GM12878 (cell line): ENCODE data around the gene SLC22A12. TPM values are rescaled to one million over a fixed set of nuclear protein-coding genes. Genes with fewer than 3 reads are reported as not detected.

Experiments
- ATAC-seq: fragments of 200-7000 bp; cut with Tn5 transposase; 3 replicates; pipeline ENCODE4 v1.9.1; 2020; ENCODE audit warnings: mild to moderate bottlenecking, moderate library complexity
- BruUV-seq: library from RNA; stranded (reverse); fragments of 400-500 nt; replicated peaks from 2 replicates; lab custom pipeline; 2021; lab: Mats Ljungman, UMichigan
- CTCF ChIA-PET: fragments of 300-600 bp; sonication (Branson Sonifier 250); formaldehyde crosslinking; extraction: SDS; loops from one replicate; lab custom pipeline; 2021; ENCODE audit warnings: inconsistent platforms; lab: Yijun Ruan, JAX
- POLR2A ChIA-PET: fragments of 350-600 bp; formaldehyde crosslinking; extraction: SDS; loops from one replicate; lab custom pipeline; 2021; ENCODE audit warnings: inconsistent platforms; lab: Charles Lee
- RAD21 ChIA-PET: fragments of 300-600 bp; sonication (Branson Sonifier 250); formaldehyde crosslinking; loops from one replicate; lab custom pipeline; 2023; ENCODE audit warnings: antibody characterized with exemption; ENCODE audit not compliant: unreplicated experiment; lab: Charles Lee
- SMC1A ChIA-PET: fragments of 300-600 bp; sonication (Branson Sonifier 250); formaldehyde crosslinking; loops from one replicate; lab custom pipeline; 2023; ENCODE audit not compliant: unreplicated experiment, uncharacterized antibody; lab: Charles Lee
- DNase-seq: peaks from one replicate; pipeline ENCODE4 v3.0.0-alpha.2; 2011; ENCODE audit warnings: low read depth, low spot score
- FAIRE-seq: peaks from 3 replicates; lab custom pipeline; 2011; peaks lifted over from hg19 to GRCh38; lab: Jason Lieb, UNC
- H2AFZ ChIP-seq: 2 replicates; pipeline ENCODE4 v1.6.0; 2011; ENCODE audit warnings: low read depth, low read length, control low read depth; ENCODE audit not compliant: control insufficient read depth
- H3K27ac ChIP-seq: 2 replicates; pipeline ENCODE4 v1.5.1; 2011; ENCODE audit warnings: control low read depth; ENCODE audit not compliant: control insufficient read depth, insufficient read depth
- H3K27me3 ChIP-seq, 2 experiments: replicated peaks in 1 of 2; 2 replicates each; pipeline versions ENCODE4 v1.6.0 to v1.6.1; 2011; ENCODE audit warnings: low read length in 1 of 2; ENCODE audit not compliant: control insufficient read depth in 2 of 2, insufficient read depth in 2 of 2
- H3K36me3 ChIP-seq, 2 experiments: 2 replicates each; pipeline ENCODE4 v1.5.1; 2011; ENCODE audit warnings: low read length in 1 of 2; ENCODE audit not compliant: control insufficient read depth in 2 of 2, insufficient read depth in 2 of 2
- H3K4me1 ChIP-seq: 2 replicates; pipeline ENCODE4 v1.6.1; 2011; ENCODE audit warnings: mild to moderate bottlenecking, low read length, moderate library complexity, mixed read lengths; ENCODE audit not compliant: control insufficient read depth, insufficient read depth
- H3K4me2 ChIP-seq: 2 replicates; pipeline ENCODE4 v1.6.0; 2011; ENCODE audit warnings: control low read depth; ENCODE audit not compliant: control insufficient read depth, insufficient read depth
- H3K4me3 ChIP-seq: fragments of 200-600 bp; sonication (generic); 2 replicates; pipeline ENCODE4 v1.5.1; 2016
- H3K79me2 ChIP-seq: 2 replicates; pipeline ENCODE4 v1.6.0; 2011; ENCODE audit warnings: low read length; ENCODE audit not compliant: control insufficient read depth, insufficient read depth
- H3K9ac ChIP-seq: 2 replicates; pipeline ENCODE4 v1.8.0; 2011; ENCODE audit warnings: low read length, control low read depth, mixed read lengths; ENCODE audit not compliant: control insufficient read depth, insufficient read depth
- H3K9me3 ChIP-seq: replicated peaks from 3 replicates; pipeline ENCODE4 v1.5.1; 2011; ENCODE audit warnings: mild to moderate bottlenecking, low read length; ENCODE audit not compliant: control insufficient read depth, insufficient read depth
- H4K20me1 ChIP-seq: 2 replicates; pipeline ENCODE4 v1.6.0; 2011; ENCODE audit not compliant: control insufficient read depth, insufficient read depth
- BCL11A ChIP-seq: IDR thresholded peaks from 2 replicates; pipeline ENCODE4 v1.6.1; 2011; ENCODE audit warnings: low read depth, low read length
- CHD2 ChIP-seq: IDR thresholded peaks from 2 replicates; pipeline ENCODE4 v1.6.1; 2011; ENCODE audit warnings: low read depth, low read length, improper control_type of control experiment, borderline replicate concordance
- IKZF2 ChIP-seq, 2 experiments: fragments of 450-650 bp; IDR thresholded peaks; 2 replicates each; pipeline ENCODE4 v1.6.1; 2017; ENCODE audit warnings: mild to moderate bottlenecking in 2 of 2, moderate library complexity in 2 of 2
- LARP7 ChIP-seq: fragments of 450-650 bp; IDR thresholded peaks from 2 replicates; pipeline ENCODE4 v1.6.1; 2017; ENCODE audit warnings: mild to moderate bottlenecking
- MEF2A ChIP-seq: IDR thresholded peaks from 2 replicates; pipeline ENCODE4 v1.6.1; 2011; ENCODE audit warnings: low read depth, mild to moderate bottlenecking, low read length, moderate library complexity; ENCODE audit not compliant: insufficient read depth
- NR2F1 ChIP-seq: fragments of 450-650 bp; conservative IDR thresholded peaks from 2 replicates; pipeline ENCODE4 v1.6.1; 2017; ENCODE audit warnings: mild to moderate bottlenecking
- PAX5 ChIP-seq: IDR thresholded peaks from 2 replicates; pipeline ENCODE4 v1.6.1; 2011; ENCODE audit warnings: low read depth, low read length, borderline replicate concordance
- POLR2AphosphoS5 ChIP-seq: IDR thresholded peaks from 2 replicates; pipeline ENCODE4 v1.6.1; 2011; ENCODE audit warnings: mild to moderate bottlenecking, low read length, inconsistent platforms
- RAD21 ChIP-seq: IDR thresholded peaks from 2 replicates; pipeline ENCODE4 v1.6.1; 2011; ENCODE audit warnings: mild to moderate bottlenecking, low read depth, low read length, moderate library complexity; ENCODE audit not compliant: insufficient read depth
- RAD51 ChIP-seq: fragments of 450-650 bp; IDR thresholded peaks from 2 replicates; pipeline ENCODE4 v1.6.1; 2016; ENCODE audit warnings: moderate library complexity, mild to moderate bottlenecking, inconsistent platforms
- RBBP5 ChIP-seq: fragments of 200-600 bp; sonication (generic); conservative IDR thresholded peaks from 2 replicates; pipeline ENCODE4 v1.6.1; 2016
- ZNF217 ChIP-seq: fragments of 450-650 bp; IDR thresholded peaks from 2 replicates; pipeline ENCODE4 v1.6.1; 2017; ENCODE audit warnings: antibody characterized with exemption, mild to moderate bottlenecking
- WGBS: methylation state at CpG from one replicate; pipeline ENCODE4 v1.1.6; 2016; ENCODE audit warnings: low lambda C conversion rate; ENCODE audit not compliant: insufficient replicate concordance, insufficient coverage; ENCODE audit errors: missing lambda C conversion rate; 5-methylcytosine and 5-hydroxymethylcytosine counted together
- in situ Hi-C: fragments of 300-500 bp; cut with MboI; formaldehyde crosslinking; loops from 9 replicates; pipeline ENCODE4 v1.14.3; 2018; ENCODE audit warnings: mixed read lengths
- intact Hi-C: fragments of 100-400 bp; cut with micrococcal nuclease; formaldehyde crosslinking; loops from one replicate; pipeline ENCODE4 v1.14.2; 2022; ENCODE audit not compliant: unreplicated experiment
- polyA plus RNA-seq, 11 experiments: library from polyadenylated mRNA; depleted of rRNA in 4 of 11; unstranded in 6 of 11; stranded (reverse) in 5 of 11; fragments of >200 nt; fragmentation: Nextera tagmentation in 4 of 11; fragmentation: Illumina TruSeq in 1 of 11; extraction: Ambion mirVana in 4 of 11; extraction: Trizol in 1 of 11; gene quantifications; 1 replicate in 1 of 11; 2 replicates in 10 of 11; pipeline versions ENCODE4 v1.2.1 to v1.2.3, GENCODE V29; 2011 to 2016; ENCODE audit warnings: inconsistent platforms in 2 of 11, missing spikeins in 2 of 11, low read depth in 1 of 11
- total RNA-seq, 4 experiments: library from RNA; depleted of rRNA in 3 of 4; stranded (reverse); fragments of >200 nt in 3 of 4; fragmentation: Illumina TruSeq in 1 of 4; extraction: Trizol in 1 of 4; gene quantifications; 2 replicates each; pipeline versions ENCODE4 v1.2.1 to v1.2.3, GENCODE V29; 2013 to 2021
- TF ChIP-seq, protein P1 (sequence below): fragments of 450-650 bp; formaldehyde crosslinking; IDR thresholded peaks from 2 replicates; pipeline ENCODE4 v1.4.0; 2022; ENCODE audit warnings: mild to moderate bottlenecking, moderate library complexity
- TF ChIP-seq, protein P2 (sequence below): fragments of 450-650 bp; IDR thresholded peaks from 2 replicates; pipeline ENCODE4 v1.6.1; 2017; ENCODE audit warnings: borderline replicate concordance

The SLC22A12 gene
- total and polyA plus RNA-seq, 10 of the 15 experiments (the other 5 are each of a cell fraction or from before 2014, with no cell fraction given), result not detected

GRCh38 chr11:64586366-64586765, 4.7 kb upstream of the SLC22A12 start:
- TF ChIP-seq LARP7 (no peak), NR2F1 (no peak), CHD2 (no peak), MEF2A (no peak), PAX5 (no peak), RAD21 (no peak), RBBP5 (no peak), BCL11A (no peak), IKZF2 (IDR thresholded peaks at IDR 0.05) (no peak)
- TF ChIP-seq, all 136 proteins: peak for 0
- Histone ChIP-seq H3K4me3 (no peak overlapping the region), H2AFZ (no peak overlapping the region), H3K9ac (no peak overlapping the region), H3K4me1 (no peaks in the 10 kb centered on the region), H3K9me3 (no peaks in the 10 kb centered on the region; the same call in 2 of the 3 replicates), H3K27ac (no peak overlapping the region), H3K27me3 (no peaks in the 10 kb centered on the region), H3K4me2 (no peak overlapping the region), H4K20me1 (no peaks in the 10 kb centered on the region), H3K36me3 (no peaks in the 10 kb centered on the region), H3K79me2 (no peaks in the 10 kb centered on the region)
- ChIA-PET SMC1A (no interaction called here), CTCF (no interaction called here), POLR2A (no interaction called here), RAD21 (no interaction called here)
- in situ Hi-C loops, result no loop called here
- BruUV-seq, result no TSS peak
- no peak for ATAC-seq
- intact Hi-C loops, result no loop called here
- DNase-seq, result no peak
- FAIRE-seq, result no peak

- DNase-seq, result no peak
- WGBS, result 33% methylated on average over 2 of the region's 2 CpGs
- H2AFZ ChIP-seq, result no peak overlapping the region
- no peak overlapping the region for H3K4me2 ChIP-seq
- SMC1A ChIA-PET, result interaction anchor here (1.0 kb wide), 1 partner anchor 62 kb away, joined by 4 read pairs; no protein-coding TSS in a partner anchor
- no peak overlapping the region for H3K9ac ChIP-seq
- RAD21 ChIA-PET, result interaction anchor here (0.5 kb wide), 1 partner anchor 231 kb away, joined by 4 read pairs; no protein-coding TSS in a partner anchor
- H3K9me3 ChIP-seq, result no peaks in the 10 kb centered on the region; the same call in 2 of the 3 replicates
- H4K20me1 ChIP-seq, result no peaks in the 10 kb centered on the region
- POLR2A ChIA-PET, result no interaction called here
- no peaks in the 10 kb centered on the region for H3K36me3 ChIP-seq
- no peaks in the 10 kb centered on the region for H3K4me1 ChIP-seq
- H3K4me3 ChIP-seq, result no peak overlapping the region
- in situ Hi-C loops, result no loop called here
- no peaks in the 10 kb centered on the region for H3K27me3 ChIP-seq
- no TSS peak for BruUV-seq
- H3K27ac ChIP-seq, result no peak overlapping the region
- no peaks in the 10 kb centered on the region for H3K79me2 ChIP-seq
- intact Hi-C loops, result no loop called here
- no peak for FAIRE-seq
- ATAC-seq, result no peak
- TF ChIP-seq, protein P1, sequence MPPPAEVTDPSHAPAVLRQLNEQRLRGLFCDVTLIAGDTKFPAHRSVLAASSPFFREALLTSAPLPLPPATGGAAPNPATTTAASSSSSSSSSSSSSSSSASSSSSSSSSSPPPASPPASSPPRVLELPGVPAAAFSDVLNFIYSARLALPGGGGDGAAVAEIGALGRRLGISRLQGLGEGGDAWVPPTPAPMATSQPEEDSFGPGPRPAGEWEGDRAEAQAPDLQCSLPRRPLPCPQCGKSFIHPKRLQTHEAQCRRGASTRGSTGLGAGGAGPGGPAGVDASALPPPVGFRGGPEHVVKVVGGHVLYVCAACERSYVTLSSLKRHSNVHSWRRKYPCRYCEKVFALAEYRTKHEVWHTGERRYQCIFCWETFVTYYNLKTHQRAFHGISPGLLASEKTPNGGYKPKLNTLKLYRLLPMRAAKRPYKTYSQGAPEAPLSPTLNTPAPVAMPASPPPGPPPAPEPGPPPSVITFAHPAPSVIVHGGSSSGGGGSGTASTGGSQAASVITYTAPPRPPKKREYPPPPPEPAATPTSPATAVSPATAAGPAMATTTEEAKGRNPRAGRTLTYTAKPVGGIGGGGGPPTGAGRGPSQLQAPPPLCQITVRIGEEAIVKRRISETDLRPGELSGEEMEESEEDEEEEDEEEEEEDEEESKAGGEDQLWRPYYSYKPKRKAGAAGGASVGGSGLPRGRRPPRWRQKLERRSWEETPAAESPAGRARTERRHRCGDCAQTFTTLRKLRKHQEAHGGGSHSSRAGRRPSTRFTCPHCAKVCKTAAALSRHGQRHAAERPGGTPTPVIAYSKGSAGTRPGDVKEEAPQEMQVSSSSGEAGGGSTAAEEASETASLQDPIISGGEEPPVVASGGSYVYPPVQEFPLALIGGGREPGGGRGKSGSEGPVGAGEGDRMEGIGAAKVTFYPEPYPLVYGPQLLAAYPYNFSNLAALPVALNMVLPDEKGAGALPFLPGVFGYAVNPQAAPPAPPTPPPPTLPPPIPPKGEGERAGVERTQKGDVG, result no peak
- TF ChIP-seq RAD51 (no peak), ZNF217 (no peak), POLR2AphosphoS5 (no peak)
- TF ChIP-seq, protein P2, sequence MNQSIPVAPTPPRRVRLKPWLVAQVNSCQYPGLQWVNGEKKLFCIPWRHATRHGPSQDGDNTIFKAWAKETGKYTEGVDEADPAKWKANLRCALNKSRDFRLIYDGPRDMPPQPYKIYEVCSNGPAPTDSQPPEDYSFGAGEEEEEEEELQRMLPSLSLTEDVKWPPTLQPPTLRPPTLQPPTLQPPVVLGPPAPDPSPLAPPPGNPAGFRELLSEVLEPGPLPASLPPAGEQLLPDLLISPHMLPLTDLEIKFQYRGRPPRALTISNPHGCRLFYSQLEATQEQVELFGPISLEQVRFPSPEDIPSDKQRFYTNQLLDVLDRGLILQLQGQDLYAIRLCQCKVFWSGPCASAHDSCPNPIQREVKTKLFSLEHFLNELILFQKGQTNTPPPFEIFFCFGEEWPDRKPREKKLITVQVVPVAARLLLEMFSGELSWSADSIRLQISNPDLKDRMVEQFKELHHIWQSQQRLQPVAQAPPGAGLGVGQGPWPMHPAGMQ, result no peak
- CTCF ChIA-PET, result no interaction called here
These were observed 2.3 kb upstream of the SLC22A12 start for GRCh38 chr11:64588701-64589100.
